ENCODE results near the gene KCNK1. TPM values are rescaled to one million over a fixed set of nuclear protein-coding genes. Genes with fewer than 3 reads are reported as not detected.

The KCNK1 gene
- total RNA-seq, 1 experiment from 2014 or later: 0.13 TPM

DNA sequence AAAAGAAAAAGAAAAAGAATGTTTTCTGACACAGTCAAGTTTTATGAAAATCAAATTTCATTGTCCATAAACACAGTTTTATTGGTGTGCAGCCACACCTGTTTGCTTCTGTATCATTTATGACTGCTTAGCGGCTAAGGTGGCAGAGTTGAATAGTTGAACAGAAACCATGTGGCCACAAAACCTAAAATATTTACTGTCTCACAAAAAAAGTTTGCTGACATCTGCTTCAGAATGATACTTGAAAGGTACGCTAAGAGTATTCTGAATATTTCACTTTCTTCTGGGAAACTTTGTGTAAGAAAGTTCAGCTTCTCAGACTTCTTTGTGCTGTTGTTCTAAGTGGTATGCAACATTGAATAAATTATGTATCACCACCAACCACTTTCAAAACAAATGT is 6.2 kb downstream of the KCNK1 start:
- BruUV-seq (replicated peaks): no TSS peak
- Histone ChIP-seq H3K4me3 (ENCODE audit: low read depth in 2 of 2, low read length in 2 of 2) (no peak overlapping the region), H3K27me3 (ENCODE audit: control insufficient read depth, insufficient read depth, low read length) (peaks cover 47% of the 10 kb centered on the region), H3K4me1 (ENCODE audit: control insufficient read depth, insufficient read depth, low read length) (no peaks in the 10 kb centered on the region), H3K27ac (ENCODE audit: low read length) (no peak overlapping the region), H3K36me3 (ENCODE audit: control insufficient read depth, insufficient read depth, low read length) (peaks cover 2% of the 10 kb centered on the region; the same call in 1 of the 2 replicates), H3K9me3 (ENCODE audit: control insufficient read depth, insufficient read depth, low read depth, low read length) (no peaks in the 10 kb centered on the region)
- TF ChIP-seq SIN3A (IDR thresholded peaks at IDR 0.05; ENCODE audit: borderline replicate concordance, insufficient read depth, low read depth, low read length): no peak
- ChIA-PET CTCF (no interaction called here), POLR2A (no interaction called here)
- DNase-seq (ENCODE audit: low read depth, low spot score) (no peak), ATAC-seq (no peak)
- intact Hi-C loops (cut with micrococcal nuclease; ENCODE audit: unreplicated experiment): no loop called here
- in situ Hi-C loops (cut with HindIII; ENCODE audit: low pct_unique_long_range_greater_than_20kb, low sequenced_read_pairs): no loop called here

DNA sequence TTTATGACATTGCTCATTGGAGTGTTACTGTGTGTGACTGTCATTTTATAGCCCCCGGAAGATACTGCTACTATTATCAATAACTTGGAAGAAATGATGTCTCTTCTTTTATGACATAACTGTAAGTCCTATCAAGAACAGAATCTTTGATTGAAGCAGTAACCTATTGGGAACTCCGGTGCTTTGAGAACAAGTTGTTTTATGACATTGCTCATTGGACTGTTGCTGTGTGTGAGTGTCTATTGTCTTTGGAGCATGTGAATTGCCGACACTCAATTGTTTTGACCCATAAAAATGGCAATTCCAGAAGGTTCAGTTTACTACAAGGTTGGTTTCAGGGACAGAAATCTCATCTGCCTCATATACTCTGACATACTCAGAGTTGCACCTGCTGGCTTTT is 8.0 kb downstream of the KCNK1 start:
- Histone ChIP-seq H3K36me3 (ENCODE audit: control insufficient read depth, insufficient read depth, low read length) (no peaks in the 10 kb centered on the region), H3K4me3 (ENCODE audit: low read depth in 2 of 2, low read length in 2 of 2) (no peak overlapping the region), H3K27ac (ENCODE audit: low read length) (no peak overlapping the region), H3K27me3 (ENCODE audit: control insufficient read depth, insufficient read depth, low read length) (peaks cover 29% of the 10 kb centered on the region), H3K4me1 (ENCODE audit: control insufficient read depth, insufficient read depth, low read length) (no peaks in the 10 kb centered on the region), H3K9me3 (ENCODE audit: control insufficient read depth, insufficient read depth, low read depth, low read length) (no peaks in the 10 kb centered on the region)
- no TSS peak for BruUV-seq (replicated peaks)
- in situ Hi-C loops (cut with HindIII; ENCODE audit: low pct_unique_long_range_greater_than_20kb, low sequenced_read_pairs): no loop called here
- intact Hi-C loops (cut with micrococcal nuclease; ENCODE audit: unreplicated experiment): no loop called here
- TF ChIP-seq SIN3A (IDR thresholded peaks at IDR 0.05; ENCODE audit: borderline replicate concordance, insufficient read depth, low read depth, low read length) (no peak), POLR2AphosphoS5 (IDR thresholded peaks at IDR 0.05; ENCODE audit: low read depth, low read length) (no peak), TCF7L2 (IDR thresholded peaks at IDR 0.05; ENCODE audit: low read depth, low read length) (no peak)
- TF ChIP-seq, protein P1, sequence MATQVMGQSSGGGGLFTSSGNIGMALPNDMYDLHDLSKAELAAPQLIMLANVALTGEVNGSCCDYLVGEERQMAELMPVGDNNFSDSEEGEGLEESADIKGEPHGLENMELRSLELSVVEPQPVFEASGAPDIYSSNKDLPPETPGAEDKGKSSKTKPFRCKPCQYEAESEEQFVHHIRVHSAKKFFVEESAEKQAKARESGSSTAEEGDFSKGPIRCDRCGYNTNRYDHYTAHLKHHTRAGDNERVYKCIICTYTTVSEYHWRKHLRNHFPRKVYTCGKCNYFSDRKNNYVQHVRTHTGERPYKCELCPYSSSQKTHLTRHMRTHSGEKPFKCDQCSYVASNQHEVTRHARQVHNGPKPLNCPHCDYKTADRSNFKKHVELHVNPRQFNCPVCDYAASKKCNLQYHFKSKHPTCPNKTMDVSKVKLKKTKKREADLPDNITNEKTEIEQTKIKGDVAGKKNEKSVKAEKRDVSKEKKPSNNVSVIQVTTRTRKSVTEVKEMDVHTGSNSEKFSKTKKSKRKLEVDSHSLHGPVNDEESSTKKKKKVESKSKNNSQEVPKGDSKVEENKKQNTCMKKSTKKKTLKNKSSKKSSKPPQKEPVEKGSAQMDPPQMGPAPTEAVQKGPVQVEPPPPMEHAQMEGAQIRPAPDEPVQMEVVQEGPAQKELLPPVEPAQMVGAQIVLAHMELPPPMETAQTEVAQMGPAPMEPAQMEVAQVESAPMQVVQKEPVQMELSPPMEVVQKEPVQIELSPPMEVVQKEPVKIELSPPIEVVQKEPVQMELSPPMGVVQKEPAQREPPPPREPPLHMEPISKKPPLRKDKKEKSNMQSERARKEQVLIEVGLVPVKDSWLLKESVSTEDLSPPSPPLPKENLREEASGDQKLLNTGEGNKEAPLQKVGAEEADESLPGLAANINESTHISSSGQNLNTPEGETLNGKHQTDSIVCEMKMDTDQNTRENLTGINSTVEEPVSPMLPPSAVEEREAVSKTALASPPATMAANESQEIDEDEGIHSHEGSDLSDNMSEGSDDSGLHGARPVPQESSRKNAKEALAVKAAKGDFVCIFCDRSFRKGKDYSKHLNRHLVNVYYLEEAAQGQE (IDR thresholded peaks at IDR 0.05; ENCODE audit: insufficient read depth in 1 of 2, low read depth in 2 of 2, low read length in 1 of 2): no peak
- TF ChIP-seq, protein P2, sequence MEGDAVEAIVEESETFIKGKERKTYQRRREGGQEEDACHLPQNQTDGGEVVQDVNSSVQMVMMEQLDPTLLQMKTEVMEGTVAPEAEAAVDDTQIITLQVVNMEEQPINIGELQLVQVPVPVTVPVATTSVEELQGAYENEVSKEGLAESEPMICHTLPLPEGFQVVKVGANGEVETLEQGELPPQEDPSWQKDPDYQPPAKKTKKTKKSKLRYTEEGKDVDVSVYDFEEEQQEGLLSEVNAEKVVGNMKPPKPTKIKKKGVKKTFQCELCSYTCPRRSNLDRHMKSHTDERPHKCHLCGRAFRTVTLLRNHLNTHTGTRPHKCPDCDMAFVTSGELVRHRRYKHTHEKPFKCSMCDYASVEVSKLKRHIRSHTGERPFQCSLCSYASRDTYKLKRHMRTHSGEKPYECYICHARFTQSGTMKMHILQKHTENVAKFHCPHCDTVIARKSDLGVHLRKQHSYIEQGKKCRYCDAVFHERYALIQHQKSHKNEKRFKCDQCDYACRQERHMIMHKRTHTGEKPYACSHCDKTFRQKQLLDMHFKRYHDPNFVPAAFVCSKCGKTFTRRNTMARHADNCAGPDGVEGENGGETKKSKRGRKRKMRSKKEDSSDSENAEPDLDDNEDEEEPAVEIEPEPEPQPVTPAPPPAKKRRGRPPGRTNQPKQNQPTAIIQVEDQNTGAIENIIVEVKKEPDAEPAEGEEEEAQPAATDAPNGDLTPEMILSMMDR (IDR thresholded peaks at IDR 0.05): no peak
- ChIA-PET CTCF (no interaction called here), POLR2A (no interaction called here)
- ATAC-seq: no peak
- DNase-seq (ENCODE audit: low read depth, low spot score): no peak

DNA sequence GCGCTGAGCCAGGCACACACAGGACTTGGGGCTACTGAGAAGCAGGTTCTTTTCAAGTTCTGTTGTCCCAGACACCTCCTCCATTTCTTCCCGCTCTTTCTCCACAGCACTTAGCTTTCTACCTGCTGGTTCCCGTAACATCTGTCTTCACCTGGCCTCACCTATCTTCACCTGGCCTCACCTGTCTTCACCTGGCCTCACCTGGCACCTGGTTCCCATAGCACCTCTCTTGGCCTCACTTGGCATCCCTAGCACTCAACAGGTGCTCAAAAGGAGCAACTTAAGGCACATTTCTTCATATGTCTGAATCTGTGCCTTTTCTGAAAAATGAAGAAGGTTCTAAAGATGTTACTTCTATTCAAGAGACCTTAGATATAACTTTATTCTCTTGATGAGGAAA is 10.4 kb downstream of the KCNK1 start:
- BruUV-seq (replicated peaks): no TSS peak
- H3K4me1 ChIP-seq (ENCODE audit: control insufficient read depth, insufficient read depth, low read length): no peaks in the 10 kb centered on the region
- ChIA-PET CTCF (no interaction called here), POLR2A (no interaction called here)
- TF ChIP-seq, protein P2 (IDR thresholded peaks at IDR 0.05): no peak
- no peak for TF ChIP-seq SIN3A (IDR thresholded peaks at IDR 0.05; ENCODE audit: borderline replicate concordance, insufficient read depth, low read depth, low read length)
- no peak for TF ChIP-seq POLR2AphosphoS5 (IDR thresholded peaks at IDR 0.05; ENCODE audit: low read depth, low read length)
- TF ChIP-seq TCF7L2 (IDR thresholded peaks at IDR 0.05; ENCODE audit: low read depth, low read length): no peak
- TF ChIP-seq, protein P1 (IDR thresholded peaks at IDR 0.05; ENCODE audit: insufficient read depth in 1 of 2, low read depth in 2 of 2, low read length in 1 of 2): no peak
- H3K4me3 ChIP-seq (ENCODE audit: low read depth in 2 of 2, low read length in 2 of 2): no peak overlapping the region
- no peak for DNase-seq (ENCODE audit: low read depth, low spot score)
- ATAC-seq: no peak
- H3K27ac ChIP-seq (ENCODE audit: low read length): no peak overlapping the region
- H3K27me3 ChIP-seq (ENCODE audit: control insufficient read depth, insufficient read depth, low read length): peaks cover 25% of the 10 kb centered on the region
- intact Hi-C loops (cut with micrococcal nuclease; ENCODE audit: unreplicated experiment): no loop called here
- no peaks in the 10 kb centered on the region for H3K9me3 ChIP-seq (ENCODE audit: control insufficient read depth, insufficient read depth, low read depth, low read length)
- no peaks in the 10 kb centered on the region for H3K36me3 ChIP-seq (ENCODE audit: control insufficient read depth, insufficient read depth, low read length)
- in situ Hi-C loops (cut with HindIII; ENCODE audit: low pct_unique_long_range_greater_than_20kb, low sequenced_read_pairs): no loop called here

Data from Panc1 (cell line).